Measurements from ENCODE around the gene GSTK1.

GRCh38 chr7:143305423-143306070 is 42.3 kb downstream of the GSTK1 start:
- TF ChIP-seq CTCF (IDR thresholded peaks at IDR 0.05): peak in 2 of 3 donors; percentile 17 to 19
- no peak for TF ChIP-seq EP300 (IDR thresholded peaks at IDR 0.05)
